Breast epithelium (tissue), 3 donors: Measurements from ENCODE around the gene COASY.

Experiments used
- CTCF ChIP-seq, 3 donors: fragments of 450-650 bp; IDR thresholded peaks; one replicate each; pipeline ENCODE4 v1.5.1; 2016 to 2017; ENCODE audit warnings: antibody characterized with exemption in 3 of 3, mild to moderate bottlenecking in 3 of 3, moderate library complexity in 3 of 3
- POLR2A ChIP-seq: fragments of 450-650 bp; IDR thresholded peaks from one replicate; pipeline ENCODE4 v1.6.1; 2016; ENCODE audit warnings: antibody characterized with exemption, mild to moderate bottlenecking, moderate library complexity

- TF ChIP-seq CTCF (IDR thresholded peaks at IDR 0.05) (no peak), POLR2A (no peak)
Measured at GRCh38 chr17:42586514-42587230, 24.7 kb downstream of the COASY start.
